Stimulated activated CD4-positive, alpha-beta T cell treated with anti-CD3 and anti-CD28 coated beads, TNF-alpha, amount 100 ng/mL, for 24 hours (primary cell): ENCODE data around the gene MEOX1.

ENCODE experiments used
- DNase-seq, 3 experiments: peaks; one replicate each; pipeline ENCODE4 v3.0.0-alpha.2; 2020; ENCODE audit warnings: low read depth in 3 of 3

MEOX1 gene

DNA sequence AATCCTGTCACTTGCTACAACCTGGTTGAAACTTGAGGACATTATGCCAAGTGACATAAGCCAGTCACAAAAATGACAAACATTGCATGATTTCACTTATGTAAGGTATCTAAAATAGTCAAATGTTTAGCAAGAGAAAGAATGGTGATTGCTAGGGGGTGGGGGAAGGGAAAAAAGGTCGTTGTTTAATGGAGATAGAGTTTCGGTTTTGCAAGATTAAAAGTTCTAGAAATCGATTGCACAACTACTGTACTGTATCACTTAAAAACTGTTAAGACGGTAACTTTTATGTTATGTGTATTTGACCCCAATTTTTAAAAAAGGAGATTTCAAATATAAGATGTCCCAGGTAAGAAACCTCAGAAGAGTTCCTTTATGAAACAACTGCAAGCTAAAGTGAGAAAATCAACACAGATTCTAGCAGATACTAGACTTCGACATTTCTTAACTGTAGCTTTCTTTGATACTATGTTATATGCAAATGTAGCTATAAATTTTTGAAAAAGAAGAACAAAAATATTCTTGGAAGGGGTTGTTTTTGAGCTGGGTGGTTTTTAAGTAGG lies 5.9 kb downstream of the MEOX1 start:
- DNase-seq = no peak

DNA sequence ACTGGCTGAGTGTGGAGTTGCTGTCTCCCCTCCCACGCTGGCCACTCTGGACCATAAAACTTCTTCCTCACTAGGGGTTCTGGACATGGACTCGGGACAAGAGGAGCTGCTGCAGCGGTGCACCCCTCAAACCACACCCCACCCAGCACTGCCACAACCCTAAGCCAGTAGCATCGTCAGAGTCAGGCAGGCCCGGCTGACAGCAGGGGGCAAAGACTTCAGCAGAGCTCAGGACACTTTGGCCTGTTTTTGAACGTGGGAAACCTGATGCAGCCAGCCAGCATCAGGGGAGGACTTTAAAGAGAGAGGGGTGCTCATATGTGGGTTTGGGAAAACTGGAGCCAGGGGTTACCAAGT lies 9.6 kb downstream of the MEOX1 start:
- no peak for DNase-seq

DNA sequence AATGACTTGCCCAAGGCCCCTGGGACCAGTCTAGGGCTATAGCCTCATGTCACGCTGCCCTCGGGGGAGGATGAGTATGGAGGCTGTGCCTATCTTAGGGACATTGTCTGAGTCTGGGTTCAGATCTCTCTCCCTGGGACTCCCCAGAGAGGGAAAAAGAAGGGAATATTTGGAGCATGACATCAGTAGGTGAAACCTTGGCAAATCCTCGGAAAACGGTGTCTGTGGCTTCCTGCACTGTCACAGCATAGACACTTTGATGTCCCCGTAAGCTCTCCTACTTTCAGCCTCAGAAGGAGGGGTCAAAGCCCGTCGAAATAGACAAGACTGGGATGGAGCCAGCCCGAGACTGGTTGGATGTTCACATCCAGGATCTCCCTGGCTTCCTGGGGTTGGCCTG lies 11.3 kb downstream of the MEOX1 start:
- DNase-seq = no peak

DNA sequence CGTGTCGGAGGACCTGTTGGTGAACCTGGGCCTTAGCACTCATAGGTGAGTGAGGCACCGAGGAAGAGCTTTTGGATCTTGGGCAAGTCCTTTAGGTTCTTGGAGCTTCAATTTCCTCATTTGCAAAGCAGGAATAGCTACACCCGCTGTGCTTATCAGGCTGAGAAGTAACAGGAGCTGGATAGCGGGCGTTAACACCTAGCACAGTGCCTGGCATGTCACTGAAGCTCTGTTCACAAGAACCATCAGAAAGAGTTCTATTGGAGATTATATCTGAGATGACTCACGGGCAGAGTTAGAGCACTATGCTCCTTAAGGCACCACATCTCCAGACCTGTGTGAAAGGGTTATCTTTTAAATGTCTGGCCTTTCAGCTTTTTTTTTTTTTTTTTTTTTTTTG lies 12.8 kb downstream of the MEOX1 start:
- DNase-seq = no peak

DNA sequence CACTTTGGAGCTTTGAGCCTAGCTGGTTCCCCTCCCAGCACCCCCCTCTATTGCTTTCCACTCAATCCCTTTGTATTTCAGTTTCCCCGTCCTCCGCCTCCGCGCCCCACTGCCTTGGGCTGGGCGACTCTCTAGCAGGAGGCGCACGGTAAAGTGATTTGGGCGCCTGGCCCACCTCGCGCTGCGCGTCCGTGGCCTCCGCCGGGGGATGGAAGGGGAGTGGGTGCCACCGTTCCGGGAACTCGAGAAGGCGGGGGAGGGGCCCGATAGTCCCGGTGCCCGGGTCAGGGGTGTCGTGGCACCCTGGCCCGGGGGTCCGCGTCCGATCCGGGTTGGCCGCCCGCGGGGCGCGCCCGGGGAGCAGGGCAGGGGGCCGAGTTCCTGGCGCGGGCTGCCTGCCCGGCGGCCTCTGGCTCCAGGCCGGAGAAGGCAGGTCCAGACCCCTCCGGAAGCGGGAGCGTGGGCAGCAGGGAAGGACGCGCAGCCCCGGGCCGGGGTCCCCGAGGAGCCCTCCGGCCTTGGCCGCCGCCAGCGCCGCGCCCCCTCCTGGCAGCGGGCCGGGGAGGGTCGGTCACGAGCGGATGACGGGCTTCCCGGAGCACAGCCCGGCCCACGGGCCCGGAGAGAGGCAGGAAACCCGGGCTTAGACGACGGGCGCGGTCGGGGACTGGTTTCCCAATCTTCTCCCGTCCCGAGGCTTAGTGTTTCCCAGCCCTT lies 15.8 kb downstream of the MEOX1 start:
- no peak for DNase-seq

DNA sequence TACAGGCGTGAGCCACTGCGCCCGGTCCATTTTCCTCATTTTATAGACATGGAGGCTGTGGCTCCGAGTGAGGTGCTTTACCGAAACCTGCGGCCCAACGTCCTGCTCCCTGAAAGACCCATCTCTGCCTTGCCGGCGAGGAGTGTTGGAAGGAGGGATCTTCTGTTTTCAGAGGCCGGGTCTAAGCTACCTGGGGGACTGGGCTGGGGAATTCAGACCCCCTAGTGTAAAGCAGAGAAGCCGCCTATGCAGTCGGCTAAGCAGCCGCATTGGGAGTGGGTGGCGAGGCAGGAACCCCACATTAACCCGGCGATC lies 16.3 kb downstream of the MEOX1 start:
- DNase-seq = no peak

DNA sequence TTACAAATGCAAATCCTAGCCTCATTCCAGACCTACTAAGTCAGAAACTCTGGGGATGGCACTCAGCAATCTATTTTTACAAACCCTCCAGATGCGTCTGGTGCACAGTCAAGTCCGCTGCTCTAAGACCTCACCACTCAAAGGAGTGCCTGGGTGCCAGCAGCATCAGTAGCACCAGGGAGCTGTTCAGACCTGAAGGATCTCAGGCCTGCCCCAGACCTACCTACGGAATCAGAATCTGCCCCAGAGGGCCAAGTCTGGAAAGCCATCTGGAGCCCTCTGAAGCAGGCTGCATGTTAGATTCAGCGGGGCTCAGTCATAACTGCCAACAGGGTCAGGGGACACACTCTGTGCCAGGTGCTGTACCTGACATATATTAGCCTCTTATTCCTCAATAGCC lies 17.6 kb downstream of the MEOX1 start:
- DNase-seq = no peak

DNA sequence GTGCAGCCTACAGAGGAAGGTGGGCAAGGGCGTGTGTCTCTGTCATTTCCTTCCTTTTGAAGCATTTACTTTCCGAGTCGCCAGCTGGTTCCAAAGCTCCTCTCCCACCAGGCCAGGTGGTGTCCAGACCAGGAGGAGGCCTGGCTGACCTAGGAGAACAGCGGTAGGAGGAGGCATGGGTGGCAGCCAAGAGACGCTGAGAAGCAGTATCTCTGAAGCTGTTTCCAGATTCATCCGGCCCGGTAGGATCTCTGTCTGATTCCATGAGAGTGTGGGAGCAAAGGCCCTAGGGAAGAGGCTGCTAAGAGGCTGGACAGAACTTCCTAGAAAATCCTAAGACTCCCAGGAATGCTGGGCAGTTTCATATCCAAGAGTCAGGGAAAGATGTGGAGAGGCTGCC lies 20.3 kb downstream of the MEOX1 start:
- DNase-seq = no peak

DNA sequence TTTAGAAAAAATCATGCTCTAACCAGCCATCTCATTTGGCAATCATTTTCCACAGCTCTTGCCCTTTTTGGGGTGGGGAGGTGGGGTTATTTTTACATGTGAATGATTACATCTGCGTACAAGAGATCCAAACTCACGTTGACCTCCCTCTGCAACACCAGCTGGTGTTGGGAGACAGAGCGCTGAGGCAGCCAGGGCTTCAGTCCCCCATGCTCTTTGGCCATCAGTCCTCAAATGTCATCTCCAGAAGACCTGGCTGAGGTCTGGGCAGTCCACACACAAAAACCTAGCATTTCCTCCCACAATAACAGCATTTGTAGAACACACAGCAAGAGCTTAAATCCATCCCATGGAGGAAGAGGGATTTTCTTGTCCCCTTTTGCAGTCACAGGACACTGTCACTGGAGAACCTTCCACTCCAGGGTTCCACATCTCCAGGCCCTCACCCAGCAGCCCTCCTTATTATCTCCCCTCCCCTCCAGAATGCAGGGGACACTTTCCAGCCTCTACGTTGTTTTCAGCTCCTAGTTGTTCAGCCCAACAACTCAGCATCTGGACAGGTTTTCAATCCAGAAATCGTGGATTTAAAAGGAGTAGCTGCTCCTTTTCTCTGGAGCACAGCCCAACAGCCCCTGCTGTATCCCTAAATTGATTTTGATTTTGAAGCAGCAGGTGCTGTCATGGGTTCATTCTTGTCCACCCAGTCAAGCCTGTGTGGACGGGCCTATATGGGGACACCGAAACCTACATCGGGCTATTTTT lies 21.1 kb downstream of the MEOX1 start:
- DNase-seq = no peak

DNA sequence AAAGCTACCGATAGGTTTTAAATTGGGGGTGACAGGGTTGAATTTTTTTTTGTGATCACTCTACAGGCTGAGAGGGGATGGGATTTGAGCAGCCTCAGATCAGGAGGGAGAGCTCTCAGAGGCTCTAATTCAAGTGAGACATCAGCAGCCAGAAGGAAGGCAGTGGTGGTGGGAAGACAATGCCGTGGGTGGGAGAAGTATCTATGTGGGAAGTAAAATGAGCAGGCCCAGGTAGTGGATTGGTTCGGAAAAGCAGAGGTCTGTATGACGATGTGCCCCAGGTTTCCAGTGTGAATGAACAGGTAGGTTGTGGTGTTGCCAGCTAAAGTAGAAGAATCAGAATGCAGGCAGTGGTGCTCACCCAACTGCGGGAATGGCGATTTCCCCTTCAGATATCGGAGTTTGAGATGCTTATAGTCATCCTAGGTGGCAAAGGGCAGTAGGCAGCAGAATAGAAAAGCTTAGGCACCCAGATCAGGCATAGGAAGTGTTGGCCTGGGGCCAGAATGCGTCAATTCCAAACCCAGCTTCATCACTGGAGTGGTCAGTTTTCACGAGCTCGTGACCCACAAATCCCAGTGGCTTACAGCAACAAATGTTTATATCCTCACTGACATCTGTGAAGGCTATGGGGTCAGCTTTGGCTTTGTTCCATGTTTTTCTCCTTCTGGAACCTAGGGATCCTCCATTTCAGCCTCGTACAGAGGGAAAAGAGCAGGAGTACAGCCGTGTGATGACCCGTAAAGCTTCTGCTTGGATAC lies 24.0 kb downstream of the MEOX1 start:
- DNase-seq = no peak

DNA sequence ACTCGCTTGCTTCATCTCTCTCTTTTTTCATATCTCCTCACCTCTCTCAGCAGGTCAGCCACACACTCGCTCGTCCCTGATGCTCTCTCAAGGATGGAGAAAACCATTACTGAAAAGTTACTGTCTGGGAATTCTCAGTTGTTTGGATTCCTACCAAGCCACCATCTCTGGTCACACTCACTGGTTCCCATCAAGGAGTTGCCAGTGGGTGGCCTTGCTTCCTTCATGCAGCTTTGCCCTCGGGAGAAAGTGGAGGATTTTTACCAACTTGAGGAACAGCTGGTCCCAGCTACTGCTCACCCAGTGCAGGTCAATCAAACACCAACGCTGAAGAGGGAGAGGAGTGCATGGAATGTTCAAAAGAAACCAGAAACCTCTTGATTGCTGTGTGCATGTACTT lies 25.3 kb downstream of the MEOX1 start:
- no peak for DNase-seq

DNA sequence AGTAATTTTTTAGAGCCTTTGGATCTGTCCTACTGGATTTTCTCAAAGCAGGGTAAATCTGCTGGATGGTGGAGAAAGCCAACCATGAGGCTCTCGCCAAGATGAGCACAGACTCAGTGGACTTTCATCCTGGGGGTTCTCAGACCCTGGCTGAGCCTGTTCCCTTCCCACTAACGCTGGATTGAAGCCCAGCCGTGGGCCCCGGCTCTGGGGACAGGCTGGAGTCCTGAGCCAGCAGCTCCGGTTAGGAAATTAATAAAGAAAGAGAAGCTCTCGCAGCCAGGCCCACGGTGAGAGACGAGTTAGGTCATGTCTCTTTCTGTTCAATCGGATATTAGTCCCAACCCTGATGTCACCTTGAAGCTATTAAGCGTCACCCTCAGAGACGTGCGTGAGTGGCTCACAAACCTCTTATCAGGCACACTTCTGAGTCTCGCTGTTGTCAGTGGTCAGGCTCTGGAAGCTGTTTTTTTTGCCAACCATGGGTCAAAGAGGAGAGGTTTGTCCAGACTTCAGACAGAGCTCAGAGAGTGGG lies 27.1 kb downstream of the MEOX1 start:
- no peak for DNase-seq

DNA sequence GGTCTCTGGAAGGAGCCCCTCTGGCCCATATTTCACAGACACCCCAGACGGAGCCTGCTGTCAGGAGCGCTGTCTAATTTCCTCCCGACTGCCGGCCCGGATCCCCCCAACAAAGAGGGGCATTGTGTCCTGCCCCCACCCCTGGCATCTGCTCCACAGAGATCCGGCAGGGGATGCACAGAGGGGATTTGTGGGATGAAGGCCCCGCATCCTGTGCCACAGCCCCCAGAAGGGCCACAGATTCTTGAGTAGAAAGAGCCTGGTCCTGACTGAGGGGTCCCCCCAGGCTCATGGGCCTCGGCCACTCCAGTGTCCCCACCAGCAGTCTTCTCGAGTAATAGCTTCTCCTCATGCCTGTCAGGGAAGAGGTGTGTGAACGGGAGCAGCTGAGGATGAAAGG lies 29.5 kb downstream of the MEOX1 start:
- DNase-seq = no peak

DNA sequence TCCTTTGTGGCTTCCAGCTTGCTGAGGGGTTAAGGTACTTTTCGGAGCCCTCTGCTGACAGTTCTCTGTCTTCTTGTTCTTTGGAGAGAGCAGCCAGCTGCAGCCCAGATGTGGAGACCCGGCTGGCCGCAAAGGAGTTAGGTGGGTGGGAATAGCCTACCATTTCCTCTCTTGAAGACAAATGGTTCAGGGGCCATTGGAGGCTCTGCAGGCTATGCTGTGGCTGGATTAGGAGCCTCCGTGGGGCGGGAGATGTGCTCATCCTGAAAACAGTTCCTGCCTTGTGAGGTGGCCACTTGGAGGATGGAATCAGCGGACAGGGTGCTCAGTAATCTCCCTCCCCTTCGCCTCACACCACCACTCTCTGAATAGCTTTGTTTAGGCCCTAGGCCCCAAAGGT lies 30.3 kb downstream of the MEOX1 start:
- DNase-seq = no peak

DNA sequence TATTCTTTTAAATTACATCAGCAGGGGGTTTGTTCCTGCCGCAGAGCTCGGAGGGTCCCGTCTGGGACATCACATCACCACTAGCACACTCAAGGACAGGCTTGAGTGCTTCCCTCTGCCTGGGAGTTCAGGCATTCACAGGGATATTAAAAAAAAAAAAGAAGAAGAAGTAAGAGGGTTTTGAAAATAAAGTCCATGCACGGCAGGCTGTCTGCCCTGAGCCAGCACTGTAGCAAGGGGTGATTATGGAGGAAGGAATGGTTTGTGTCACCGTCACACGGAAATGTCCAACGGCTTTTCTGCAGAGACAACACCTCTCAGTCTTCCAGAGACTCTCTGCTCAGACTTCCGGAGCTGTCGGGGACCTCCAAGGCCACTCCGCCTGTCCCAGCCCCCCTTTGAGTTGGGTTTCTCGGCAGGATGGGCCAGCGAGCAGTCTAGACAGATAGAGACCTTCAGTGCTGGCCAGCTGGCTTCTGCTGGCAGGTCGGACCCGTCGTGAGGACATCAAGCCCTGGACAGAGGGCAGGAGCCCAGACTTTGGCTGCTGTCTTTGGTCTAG lies 33.6 kb downstream of the MEOX1 start:
- no peak for DNase-seq

DNA sequence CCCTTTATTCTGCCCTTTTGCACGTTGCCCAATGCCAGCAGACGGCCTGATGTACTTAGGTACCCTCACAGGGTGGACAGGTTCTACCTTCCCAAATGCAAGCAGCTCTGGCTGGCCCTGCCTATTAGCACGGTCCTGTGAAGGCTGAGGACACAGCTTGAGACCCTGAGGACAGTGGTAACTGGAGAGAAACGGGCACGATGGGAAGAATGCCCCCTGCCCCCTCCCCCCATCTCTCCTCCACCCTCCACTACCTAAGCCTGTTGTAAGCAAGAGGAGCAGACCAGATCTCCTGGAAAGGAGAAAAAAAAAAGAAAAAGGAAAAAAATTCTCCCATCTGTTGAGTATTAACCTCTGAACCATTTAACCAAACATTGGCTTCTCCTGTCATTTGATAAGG lies 34.1 kb downstream of the MEOX1 start:
- no peak for DNase-seq

DNA sequence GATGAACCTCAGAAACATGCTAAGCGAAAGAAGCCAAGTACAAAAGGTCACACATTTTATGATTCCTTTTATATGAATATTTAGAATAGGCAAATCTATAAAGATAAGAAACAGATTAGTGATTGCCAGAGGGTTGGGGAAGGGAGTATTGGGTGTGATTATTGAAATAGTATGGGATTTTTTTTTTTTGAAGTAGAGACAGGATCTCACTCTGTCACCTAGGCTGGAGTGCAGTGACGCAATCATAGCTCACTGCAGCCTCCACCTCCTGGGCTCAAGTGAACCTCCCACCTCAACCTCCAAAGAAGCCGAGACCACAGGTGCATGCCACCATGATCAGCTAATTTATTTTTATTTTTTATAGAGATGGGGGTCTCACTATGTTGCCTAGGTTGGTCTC lies 35.7 kb downstream of the MEOX1 start:
- DNase-seq = no peak

DNA sequence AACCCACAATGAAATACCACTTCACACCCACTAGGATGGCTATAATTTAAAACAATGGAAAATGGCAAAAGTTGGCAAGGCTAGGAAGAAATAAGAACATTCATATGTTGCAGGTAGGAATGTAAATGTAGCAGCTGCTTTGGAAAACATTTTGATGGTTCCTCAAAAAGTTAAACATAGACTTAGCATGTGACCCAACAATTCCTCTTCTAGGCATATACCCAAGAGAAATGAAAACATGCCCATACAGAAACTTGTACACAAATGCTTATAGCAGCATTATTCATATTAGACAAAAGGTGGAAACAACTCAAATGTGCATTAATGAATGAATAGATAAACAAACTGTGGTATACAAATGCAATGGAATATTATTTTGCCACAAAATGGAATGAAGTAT lies 36.1 kb downstream of the MEOX1 start:
- no peak for DNase-seq

DNA sequence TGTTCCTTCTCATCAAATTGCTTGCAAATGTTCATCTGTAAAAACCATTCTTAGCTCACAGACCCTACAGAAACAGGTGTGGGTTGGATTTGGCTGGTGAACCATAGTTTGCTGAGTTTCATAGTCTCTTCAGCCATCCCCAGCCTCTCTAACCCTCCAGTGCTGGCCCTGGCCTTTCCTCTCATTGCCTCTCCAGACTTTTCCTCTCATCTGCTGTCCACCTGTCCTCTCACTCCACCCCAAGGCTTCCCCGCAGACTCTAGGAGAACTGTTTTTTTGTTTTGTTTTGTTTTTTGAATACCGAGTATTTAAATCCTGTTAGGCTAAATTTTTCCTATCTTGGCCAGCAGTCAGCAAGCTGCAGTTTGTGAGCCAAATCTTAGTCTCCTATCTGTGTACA lies 41.1 kb downstream of the MEOX1 start:
- DNase-seq = no peak

DNA sequence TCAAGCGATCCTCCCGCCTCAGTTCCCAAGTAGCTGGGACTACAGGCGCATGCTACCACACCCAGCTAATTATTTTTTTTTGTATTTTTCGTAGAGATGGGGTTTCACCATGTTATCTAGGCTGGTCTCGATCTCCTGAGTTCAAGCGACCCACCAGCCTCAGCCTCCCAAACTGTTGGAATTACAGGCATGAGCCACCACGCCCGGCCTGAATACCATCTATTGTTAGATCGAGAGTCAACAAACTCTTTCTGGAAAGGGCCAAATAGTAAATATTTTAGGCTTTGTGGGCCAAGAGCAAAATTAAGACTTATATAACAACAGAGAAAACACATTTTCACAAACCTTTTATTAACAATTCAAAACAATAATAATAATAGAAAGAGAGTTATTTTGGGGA lies 41.6 kb downstream of the MEOX1 start:
- no peak for DNase-seq

DNA sequence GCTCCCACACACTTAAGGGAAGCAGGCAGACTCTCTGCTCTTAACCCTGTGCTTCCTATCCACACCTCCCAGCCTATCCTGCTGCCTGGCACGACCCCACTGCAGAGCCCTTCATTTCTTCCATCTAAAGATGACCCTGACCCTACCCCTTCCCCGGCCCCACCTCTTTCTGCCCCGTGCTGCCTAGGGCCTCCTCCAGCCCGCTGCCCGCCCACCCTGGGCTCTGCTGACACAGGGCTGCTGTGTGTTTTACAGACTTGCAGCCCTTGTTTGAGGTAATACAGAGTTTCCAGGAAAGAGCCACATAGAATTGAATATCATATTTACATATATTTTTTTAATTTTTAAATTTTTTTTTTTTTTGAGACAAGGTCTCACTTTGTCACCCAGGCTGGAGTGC lies 42.0 kb downstream of the MEOX1 start:
- DNase-seq = no peak

DNA sequence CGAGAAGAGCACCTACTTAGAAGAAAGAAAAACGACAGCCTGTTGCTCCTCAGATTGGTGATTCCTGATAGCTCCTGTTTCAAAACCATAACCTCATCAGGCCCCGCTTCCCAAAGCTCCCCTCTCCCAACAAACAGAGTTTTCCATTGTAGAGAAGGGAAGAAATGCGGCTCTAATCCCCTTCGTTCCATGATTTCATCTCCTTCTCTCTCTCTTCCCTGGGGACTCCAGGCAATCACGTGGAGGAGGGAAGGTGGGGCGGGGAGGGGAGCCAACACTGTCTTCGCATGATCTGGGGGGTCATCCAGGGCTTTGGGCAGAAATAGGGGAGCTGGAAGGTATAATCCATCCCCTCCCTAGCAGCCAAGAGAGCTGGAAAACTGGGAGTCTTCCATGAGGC lies 43.4 kb downstream of the MEOX1 start:
- DNase-seq = no peak
